ENCODE measurements around the gene MAGEB3.
A peak's percentile ranks its signal among the peaks of the same experiment; 100 is the strongest.
"Not testable (repeated sequence)": the region's sequence is repeated elsewhere in the genome, so short reads cannot be mapped to it uniquely, and the experiment has no call there.

MAGEB3 gene, protein sequence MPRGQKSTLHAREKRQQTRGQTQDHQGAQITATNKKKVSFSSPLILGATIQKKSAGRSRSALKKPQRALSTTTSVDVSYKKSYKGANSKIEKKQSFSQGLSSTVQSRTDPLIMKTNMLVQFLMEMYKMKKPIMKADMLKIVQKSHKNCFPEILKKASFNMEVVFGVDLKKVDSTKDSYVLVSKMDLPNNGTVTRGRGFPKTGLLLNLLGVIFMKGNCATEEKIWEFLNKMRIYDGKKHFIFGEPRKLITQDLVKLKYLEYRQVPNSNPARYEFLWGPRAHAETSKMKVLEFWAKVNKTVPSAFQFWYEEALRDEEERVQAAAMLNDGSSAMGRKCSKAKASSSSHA

GRCh38 chrX:30230395-30230794 lies at the start of gene MAGEB3:
TSS of gene MAGEB3 (plus strand) at chrX:30230657. CDS start at chrX:30235925, 5,268 bp downstream.
- Histone ChIP-seq H3K27me3 (replicated peaks; ENCODE audit: control insufficient read depth, insufficient read depth, low read length) (no peaks in the 10 kb centered on the region), H3K36me3 (ENCODE audit: control insufficient read depth, insufficient read depth, low read length) (no peaks in the 10 kb centered on the region), H3K4me3 (replicated peaks; ENCODE audit: low read depth, low read length) (no peak within 1 kb of the TSS)
- DNase-seq (ENCODE audit: extremely low read depth, insufficient read length), result no peak
- TF ChIP-seq, protein P1, sequence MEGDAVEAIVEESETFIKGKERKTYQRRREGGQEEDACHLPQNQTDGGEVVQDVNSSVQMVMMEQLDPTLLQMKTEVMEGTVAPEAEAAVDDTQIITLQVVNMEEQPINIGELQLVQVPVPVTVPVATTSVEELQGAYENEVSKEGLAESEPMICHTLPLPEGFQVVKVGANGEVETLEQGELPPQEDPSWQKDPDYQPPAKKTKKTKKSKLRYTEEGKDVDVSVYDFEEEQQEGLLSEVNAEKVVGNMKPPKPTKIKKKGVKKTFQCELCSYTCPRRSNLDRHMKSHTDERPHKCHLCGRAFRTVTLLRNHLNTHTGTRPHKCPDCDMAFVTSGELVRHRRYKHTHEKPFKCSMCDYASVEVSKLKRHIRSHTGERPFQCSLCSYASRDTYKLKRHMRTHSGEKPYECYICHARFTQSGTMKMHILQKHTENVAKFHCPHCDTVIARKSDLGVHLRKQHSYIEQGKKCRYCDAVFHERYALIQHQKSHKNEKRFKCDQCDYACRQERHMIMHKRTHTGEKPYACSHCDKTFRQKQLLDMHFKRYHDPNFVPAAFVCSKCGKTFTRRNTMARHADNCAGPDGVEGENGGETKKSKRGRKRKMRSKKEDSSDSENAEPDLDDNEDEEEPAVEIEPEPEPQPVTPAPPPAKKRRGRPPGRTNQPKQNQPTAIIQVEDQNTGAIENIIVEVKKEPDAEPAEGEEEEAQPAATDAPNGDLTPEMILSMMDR (IDR thresholded peaks at IDR 0.05; ENCODE audit: insufficient read depth, low read length, poor library complexity, severe bottlenecking), result no peak

DNA sequence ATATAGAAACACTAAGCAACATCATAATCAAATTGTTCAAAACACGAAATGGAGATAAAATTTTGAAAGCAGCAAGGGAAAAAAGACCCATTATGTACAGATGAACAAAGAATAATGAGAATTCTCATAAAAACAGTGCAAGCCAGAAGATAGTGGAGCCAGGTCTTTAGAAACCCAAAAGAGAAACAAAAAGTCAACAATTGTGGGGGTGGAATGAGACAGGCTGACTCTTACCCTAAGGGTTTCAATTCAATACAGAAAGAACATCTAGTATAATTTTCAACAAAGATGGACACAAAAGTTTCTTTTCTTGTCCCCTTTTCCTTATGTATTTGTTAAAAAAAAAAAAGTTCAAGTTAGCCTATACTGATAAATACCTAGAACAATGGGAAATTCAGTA lies 49.1 kb upstream of the MAGEB3 start:
- no peaks in the 10 kb centered on the region for H3K36me3 ChIP-seq (ENCODE audit: control insufficient read depth, insufficient read depth, low read length)
- TF ChIP-seq, protein P1 (IDR thresholded peaks at IDR 0.05; ENCODE audit: insufficient read depth, low read length, poor library complexity, severe bottlenecking), result no peak
- H3K27me3 ChIP-seq (replicated peaks; ENCODE audit: control insufficient read depth, insufficient read depth, low read length), result no peaks in the 10 kb centered on the region; the same call in none of the 2 replicates
- no peak for DNase-seq (ENCODE audit: extremely low read depth, insufficient read length)
- no peak overlapping the region for H3K4me3 ChIP-seq (replicated peaks; ENCODE audit: low read depth, low read length)

- Histone ChIP-seq H3K36me3 (ENCODE audit: control insufficient read depth, insufficient read depth, low read length) (no peaks in the 10 kb centered on the region), H3K27me3 (replicated peaks; ENCODE audit: control insufficient read depth, insufficient read depth, low read length) (no peaks in the 10 kb centered on the region; the same call in none of the 2 replicates), H3K4me3 (replicated peaks; ENCODE audit: low read depth, low read length) (no peak overlapping the region)
- TF ChIP-seq, protein P1 (IDR thresholded peaks at IDR 0.05; ENCODE audit: insufficient read depth, low read length, poor library complexity, severe bottlenecking), result no peak
- DNase-seq (ENCODE audit: extremely low read depth, insufficient read length), result no peak
Observed at GRCh38 chrX:30183554-30183953, 46.9 kb upstream of the MAGEB3 start.

DNA sequence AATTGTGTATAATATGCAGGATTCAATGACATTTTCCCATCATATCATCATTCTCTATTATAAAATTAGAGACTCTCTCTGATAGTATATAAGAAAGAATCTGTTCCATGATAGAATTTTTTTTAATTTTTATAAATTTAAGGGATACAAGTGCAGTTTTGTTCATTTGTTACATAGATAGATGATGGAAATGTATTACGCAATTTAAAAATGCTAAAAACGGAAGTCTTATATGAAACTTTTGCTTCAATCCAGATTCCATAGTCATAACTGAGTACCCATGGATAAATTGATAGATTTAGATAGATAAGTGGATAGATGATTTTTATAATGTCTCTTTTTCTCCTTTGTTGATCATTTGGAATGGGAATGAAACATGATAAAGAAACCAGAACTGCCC lies 40.0 kb upstream of the MAGEB3 start:
- Histone ChIP-seq H3K4me3 (replicated peaks; ENCODE audit: low read depth, low read length) (no peak overlapping the region), H3K27me3 (replicated peaks; ENCODE audit: control insufficient read depth, insufficient read depth, low read length) (no peaks in the 10 kb centered on the region; the same call in 1 of the 2 replicates), H3K36me3 (ENCODE audit: control insufficient read depth, insufficient read depth, low read length) (no peaks in the 10 kb centered on the region)
- no peak for DNase-seq (ENCODE audit: extremely low read depth, insufficient read length)
- TF ChIP-seq, protein P1 (IDR thresholded peaks at IDR 0.05; ENCODE audit: insufficient read depth, low read length, poor library complexity, severe bottlenecking), result no peak

DNA sequence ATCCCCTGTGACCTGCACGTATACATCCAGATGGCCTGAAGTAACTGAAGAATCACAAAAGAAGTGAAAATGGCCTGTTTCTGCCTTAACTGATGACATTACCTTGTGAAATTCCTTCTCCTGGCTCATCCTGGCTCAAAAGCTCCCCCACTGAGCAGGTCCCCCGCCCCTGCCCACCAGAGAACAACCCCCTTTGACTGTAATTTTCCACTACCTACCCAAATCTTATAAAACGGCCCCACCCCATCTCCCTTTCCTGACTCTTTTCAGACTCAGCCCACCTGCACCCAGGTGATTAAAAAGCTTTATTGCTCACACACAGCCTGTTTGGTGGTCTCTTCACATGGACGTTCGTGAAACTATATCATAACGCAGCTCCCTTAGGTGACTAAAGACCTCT lies 36.5 kb upstream of the MAGEB3 start:
- DNase-seq (ENCODE audit: extremely low read depth, insufficient read length); H3K27me3 ChIP-seq (replicated peaks; ENCODE audit: control insufficient read depth, insufficient read depth, low read length); H3K36me3 ChIP-seq (ENCODE audit: control insufficient read depth, insufficient read depth, low read length); H3K4me3 ChIP-seq (replicated peaks; ENCODE audit: low read depth, low read length): not testable (repeated sequence)

DNA sequence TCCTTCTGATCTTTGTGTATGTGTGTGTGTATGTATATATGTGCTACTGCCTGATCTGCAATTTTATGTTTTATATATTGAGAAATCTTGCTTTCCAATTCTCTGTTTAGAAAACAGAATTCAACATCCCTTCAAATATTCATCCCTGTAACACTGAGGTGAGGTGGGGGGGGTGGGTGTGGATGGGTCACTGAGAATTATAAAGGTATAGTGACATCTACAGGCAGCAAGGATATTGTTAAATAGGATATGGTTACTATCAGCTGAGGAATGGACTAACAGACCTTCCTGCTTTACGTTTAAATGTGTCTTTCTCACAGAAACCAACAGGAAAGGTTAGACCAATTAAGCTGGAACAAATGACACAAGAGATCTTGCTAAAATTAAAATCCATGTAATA lies 34.1 kb upstream of the MAGEB3 start:
- no peak for DNase-seq (ENCODE audit: extremely low read depth, insufficient read length)
- Histone ChIP-seq H3K27me3 (replicated peaks; ENCODE audit: control insufficient read depth, insufficient read depth, low read length) (no peaks in the 10 kb centered on the region), H3K4me3 (replicated peaks; ENCODE audit: low read depth, low read length) (no peak overlapping the region), H3K36me3 (ENCODE audit: control insufficient read depth, insufficient read depth, low read length) (no peaks in the 10 kb centered on the region)
- TF ChIP-seq, protein P1 (IDR thresholded peaks at IDR 0.05; ENCODE audit: insufficient read depth, low read length, poor library complexity, severe bottlenecking), result peak; percentile 22

All from GM06990 (cell line).